GM19467 (cell line): ENCODE measurements around the gene GBGT1.
A peak's percentile ranks its signal among the peaks of the same experiment; 100 is the strongest.

ENCODE experiments used
- ATAC-seq: cut with Tn5 transposase; IDR thresholded peaks from one replicate; pipeline ENCODE4 v1.9.1; 2021; ENCODE audit warnings: mild to moderate bottlenecking, moderate library complexity; ENCODE audit not compliant: unreplicated experiment

The GBGT1 gene

GRCh38 chr9:133129001-133129795 lies 34.5 kb downstream of the GBGT1 start:
- ATAC-seq = no peak

DNA sequence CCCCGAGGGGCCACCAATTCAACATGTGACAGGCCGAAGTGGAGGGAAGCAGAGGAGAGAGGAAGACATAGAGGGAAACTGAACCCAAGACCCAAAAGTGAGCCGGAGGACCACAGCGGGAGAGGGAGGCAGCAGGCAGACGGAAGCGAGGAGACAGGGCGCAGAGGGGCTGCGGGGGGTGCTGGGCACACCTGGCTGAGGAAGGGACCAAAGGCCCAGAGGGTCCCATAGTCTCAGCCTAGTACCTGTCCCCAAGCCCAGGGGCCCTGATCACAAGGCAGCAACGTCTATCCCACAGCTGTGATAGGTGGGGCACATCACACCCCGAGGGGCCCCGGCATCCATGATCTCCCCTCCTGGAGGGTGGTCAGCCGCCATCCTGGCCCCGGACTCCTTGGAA lies 35.6 kb downstream of the GBGT1 start:
- no peak for ATAC-seq

GRCh38 chr9:133127340-133127981 lies 36.3 kb downstream of the GBGT1 start:
- ATAC-seq = no peak

- ATAC-seq = no peak
Measured at GRCh38 chr9:133126697-133127339, 36.9 kb downstream of the GBGT1 start.

DNA sequence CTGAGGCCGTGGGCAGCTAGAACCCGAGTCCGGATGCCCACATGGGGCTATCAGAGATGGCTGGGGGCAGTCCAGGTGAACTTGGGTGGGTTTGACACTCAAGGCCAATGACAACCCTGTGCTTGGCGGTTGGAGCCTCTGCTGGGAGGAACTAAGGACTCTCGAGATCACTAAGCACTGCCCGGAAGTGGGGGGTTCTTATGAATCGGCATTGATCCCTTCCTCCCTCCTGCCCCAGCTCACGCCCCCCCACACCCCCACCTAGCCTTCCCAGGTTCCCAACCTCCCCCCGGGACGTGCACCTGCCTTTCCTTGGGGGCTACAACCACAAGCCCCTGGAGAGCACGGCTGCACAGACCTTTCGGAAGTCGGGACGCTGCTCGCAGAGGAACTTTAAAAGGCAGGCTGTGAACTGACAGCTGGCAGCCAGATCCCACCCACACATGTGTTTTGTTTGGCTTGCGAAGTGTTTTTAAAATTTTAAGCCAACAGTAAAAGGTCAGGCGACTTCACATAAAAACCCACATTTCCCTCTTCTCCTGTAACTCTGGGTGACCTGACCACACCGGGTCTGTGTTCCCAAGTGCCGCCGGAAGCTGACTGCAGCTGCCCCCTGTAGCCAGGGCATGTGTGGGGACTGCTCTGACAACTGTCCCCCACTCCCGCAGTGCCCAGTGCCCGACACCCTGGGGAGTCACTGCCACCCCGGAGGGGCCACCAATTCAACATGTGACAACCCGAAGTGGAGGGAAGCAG lies 37.6 kb downstream of the GBGT1 start:
- ATAC-seq = no peak

- no peak for ATAC-seq
Measured at GRCh38 chr9:133124907-133125275, 38.8 kb downstream of the GBGT1 start.

DNA sequence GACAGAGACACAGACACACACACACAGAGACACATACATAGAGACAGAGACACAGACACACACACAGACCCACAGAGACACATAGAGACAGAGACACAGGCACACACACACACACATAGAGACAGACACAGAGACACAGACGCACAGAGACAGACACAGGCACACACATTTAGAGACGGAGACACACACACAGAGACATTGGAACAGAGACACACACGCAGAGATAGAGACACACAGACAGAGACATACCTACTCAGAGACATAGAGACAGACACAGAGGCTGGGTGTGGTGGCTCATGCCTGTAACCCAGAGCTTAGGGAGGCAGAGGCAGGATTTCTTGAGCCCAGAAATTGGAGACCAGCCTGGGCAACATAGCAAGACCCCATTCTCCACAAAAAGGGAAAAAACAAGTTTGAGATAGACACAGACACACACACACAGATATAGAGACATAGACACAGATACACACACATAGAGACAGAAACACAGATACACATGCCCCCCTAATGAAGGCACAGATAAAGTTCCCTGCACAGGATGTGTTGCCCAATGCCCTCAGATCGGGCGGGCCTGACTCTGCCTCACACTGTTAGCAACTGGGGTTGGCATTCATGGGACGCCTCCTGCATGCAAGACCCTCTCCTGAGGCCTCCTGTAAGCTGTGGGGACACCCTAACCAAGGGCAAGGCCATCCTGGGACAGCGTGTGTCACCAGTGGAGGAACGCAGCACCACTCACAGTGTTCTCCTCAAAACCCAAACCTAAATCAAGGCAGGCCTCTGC lies 39.4 kb downstream of the GBGT1 start:
- no peak for ATAC-seq

- ATAC-seq = no peak
Measured at GRCh38 chr9:133122935-133123611, 40.6 kb downstream of the GBGT1 start.

- no peak for ATAC-seq
Measured at GRCh38 chr9:133122605-133122934, 41.1 kb downstream of the GBGT1 start.

DNA sequence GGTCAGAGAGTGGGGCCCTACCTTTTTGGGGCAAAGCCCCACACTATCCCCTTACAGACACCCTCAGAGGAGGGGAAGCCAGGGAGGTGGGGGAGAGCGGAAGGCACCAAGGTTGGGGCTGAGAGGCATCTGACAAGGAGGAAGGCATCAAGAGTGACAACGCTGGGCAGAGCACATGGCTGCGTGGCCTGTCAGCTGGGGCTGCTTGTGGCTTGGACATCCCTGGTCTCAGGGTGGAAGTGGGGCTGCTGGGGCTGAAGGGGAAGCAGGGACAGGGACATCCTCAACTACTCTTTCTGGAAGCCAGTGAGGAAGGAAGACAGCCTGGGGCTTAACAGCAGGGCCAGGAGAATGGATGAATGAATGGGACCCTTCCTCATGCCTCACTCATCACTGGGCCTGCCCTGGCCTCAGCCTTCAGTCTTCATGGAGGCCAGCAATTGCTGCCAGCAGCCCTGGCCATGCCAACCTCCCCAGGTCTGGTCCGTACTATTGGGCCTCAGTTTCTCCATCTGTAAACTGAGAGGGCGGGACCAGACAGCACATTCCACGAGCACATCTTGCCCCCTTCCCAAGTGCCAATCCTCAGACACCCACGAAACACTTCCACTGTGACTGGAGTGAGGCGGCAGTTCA lies 41.7 kb downstream of the GBGT1 start:
- ATAC-seq = no peak

GRCh38 chr9:133121198-133121914 lies 42.4 kb downstream of the GBGT1 start, which contains the start of gene RALGDS:
TSS of gene RALGDS (minus strand) at chr9:133121240. CDS start at chr9:133121154, 86 bp downstream.
- peak; percentile 60 for ATAC-seq

DNA sequence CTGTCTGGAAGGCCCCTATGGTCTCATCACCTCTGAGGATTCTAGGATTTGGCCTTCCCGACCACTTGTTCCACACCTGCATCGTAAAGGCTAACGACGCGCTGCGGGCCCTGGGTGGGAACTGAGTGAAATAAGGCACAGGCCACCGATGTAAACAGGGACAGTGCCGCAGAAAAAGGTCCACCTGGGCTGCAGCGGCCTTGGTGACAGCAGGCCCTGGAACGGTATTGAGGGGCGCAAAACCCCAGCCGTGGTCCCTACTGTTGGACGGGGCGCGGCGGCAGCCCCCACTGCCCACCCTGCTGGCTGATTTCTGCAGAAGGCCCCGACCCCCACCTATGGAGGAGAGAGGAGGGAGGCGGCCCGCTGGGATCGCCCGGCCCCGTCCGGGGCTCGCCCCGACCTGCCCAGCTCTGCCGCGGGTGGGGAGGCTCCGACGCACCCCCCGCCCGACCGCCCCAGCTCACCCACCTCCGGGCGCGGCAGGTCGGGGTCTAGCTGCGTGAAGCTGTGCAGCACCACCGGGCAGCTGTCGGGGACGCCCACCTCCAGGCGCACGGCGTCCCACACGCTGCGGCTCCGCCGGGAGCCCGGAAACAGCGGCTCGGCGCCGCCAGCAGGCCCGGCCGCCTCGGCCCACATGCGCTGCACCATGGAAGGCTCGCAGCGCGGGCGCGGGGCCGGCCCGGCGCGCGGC lies 43.1 kb downstream of the GBGT1 start:
- no peak for ATAC-seq

- no peak for ATAC-seq
Measured at GRCh38 chr9:133119846-133120500, 43.7 kb downstream of the GBGT1 start.

DNA sequence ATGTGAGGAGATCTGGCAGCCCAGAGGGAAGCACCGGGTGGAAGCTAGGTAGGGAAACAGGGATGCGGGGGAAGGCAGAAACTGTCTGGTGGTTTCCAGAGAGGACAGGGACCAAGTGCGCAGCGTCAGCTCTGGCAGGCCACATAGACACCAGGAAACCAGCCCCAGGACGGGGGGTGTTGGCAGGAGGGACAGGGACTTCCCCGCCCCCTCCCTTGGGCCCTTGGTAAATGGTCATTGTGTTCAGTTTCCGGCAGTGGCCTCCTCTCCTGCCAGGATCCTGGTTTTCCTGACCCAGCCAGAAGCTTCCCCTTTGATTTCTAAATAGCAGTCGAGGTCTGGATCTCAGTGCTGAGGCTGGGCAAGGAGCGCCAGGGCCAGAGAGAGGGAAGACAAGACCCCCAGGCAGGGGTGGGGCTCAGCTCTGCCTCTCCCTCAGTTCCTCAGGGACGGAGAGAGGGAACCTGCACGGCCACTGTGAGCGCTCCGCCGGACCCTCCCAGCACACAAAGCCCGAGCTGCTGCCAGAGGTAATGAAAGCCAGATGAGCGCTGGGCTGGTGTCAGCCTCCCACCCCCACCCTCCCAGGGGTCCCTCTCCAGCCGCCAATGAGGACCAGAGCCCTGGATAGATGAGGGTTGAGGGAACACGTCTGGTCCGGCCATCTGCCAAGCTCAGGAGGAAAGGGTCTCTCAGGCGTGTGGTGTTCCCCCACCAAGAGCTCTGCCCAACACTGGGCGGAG lies 44.4 kb downstream of the GBGT1 start:
- ATAC-seq = no peak

- no peak for ATAC-seq
Measured at GRCh38 chr9:133118568-133118967, 45.1 kb downstream of the GBGT1 start.

- no peak for ATAC-seq
Measured at GRCh38 chr9:133118179-133118520, 45.6 kb downstream of the GBGT1 start.
